Measurements from ENCODE around the gene GJD2. TPM values are rescaled to one million over a fixed set of nuclear protein-coding genes. Genes with fewer than 3 reads are reported as not detected.

The GJD2 gene
- total and polyA plus RNA-seq, 2 donors (not counting 1 experiment from before 2014, with no cell fraction given): not detected

GRCh38 chr15:34701536-34701935, 53.3 kb downstream of the GJD2 start:
- 81% methylated on average over 2 of the region's 2 CpGs for WGBS (ENCODE audit: insufficient coverage)
- Histone ChIP-seq H3K9ac (ENCODE audit: low read length) (no peak overlapping the region), H3K36me3 (replicated peaks in 1 of 2; ENCODE audit: control extremely low read depth in 1 of 2, control insufficient read depth in 1 of 2, extremely low read depth in 1 of 2, insufficient read depth in 2 of 2, low read length in 1 of 2) (no peaks in the 10 kb centered on the region), H2AFZ (ENCODE audit: insufficient read depth, low read depth, low read length, poor library complexity, severe bottlenecking) (no peak overlapping the region), H3K27ac (ENCODE audit: low read length in 2 of 2) (no peak overlapping the region), H3K27me3 (replicated peaks in 1 of 4; ENCODE audit: control extremely low read depth in 1 of 4, control insufficient read depth in 3 of 4, insufficient read depth in 4 of 4, low read length in 3 of 4) (peaks cover 0 to 5% (median 0%) of the 10 kb centered on the region in 4 experiments), H3K79me2 (ENCODE audit: control insufficient read depth, insufficient read depth, low read length) (no peaks in the 10 kb centered on the region), H4K20me1 (ENCODE audit: control insufficient read depth, insufficient read depth, low read length, poor library complexity, severe bottlenecking) (no peaks in the 10 kb centered on the region), H3K4me1 (ENCODE audit: control insufficient read depth in 2 of 2, insufficient read depth in 2 of 2, low read length in 2 of 2) (no peaks in the 10 kb centered on the region), H3K9me3 (ENCODE audit: control extremely low read depth in 1 of 3, control insufficient read depth in 2 of 3, insufficient read depth in 1 of 3, low read length in 2 of 3) (no peaks in the 10 kb centered on the region), H3K4me3 (ENCODE audit: control extremely low read depth in 1 of 5, extremely low read depth in 1 of 5, insufficient read depth in 1 of 5, low read depth in 2 of 5, low read length in 4 of 5) (no peak overlapping the region), H3K4me2 (replicated peaks; ENCODE audit: low read depth, low read length, poor library complexity, severe bottlenecking) (no peak overlapping the region)
- H3K27ac Mint-ChIP-seq: no peak overlapping the region
- no peaks in the 10 kb centered on the region for H3K9me3 Mint-ChIP-seq (ENCODE audit: insufficient read depth)
- H3K27me3 Mint-ChIP-seq: peaks cover 33% of the 10 kb centered on the region
- intact Hi-C loops (cut with micrococcal nuclease): no loop called here
- ChIA-PET CTCF (no interaction called here), POLR2A (no interaction called here)
- ATAC-seq (ENCODE audit: low read depth) (no peak), DNase-seq (no peak)
- H3K4me1 Mint-ChIP-seq: no peaks in the 10 kb centered on the region
- TF ChIP-seq EZH2 (IDR thresholded peaks at IDR 0.05; ENCODE audit: borderline replicate concordance, insufficient read depth, low read depth, low read length, poor library complexity, severe bottlenecking) (no peak), CTCF (IDR thresholded peaks at IDR 0.05) (no peak)
- no peak overlapping the region for H3K4me3 Mint-ChIP-seq

Other genes starting within 250 kb of the GJD2 start
- gene GOLGA8B, start 171.3 kb downstream of the GJD2 start, total RNA-seq: 75.5 and 77.1 TPM in 2 replicates
- gene GOLGA8B, start 171.3 kb downstream of the GJD2 start, polyA plus RNA-seq: 200 and 426 TPM in 2 replicates
- gene ACTC1, start 40.6 kb upstream of the GJD2 start, total RNA-seq: not detected in 2 replicates
- gene ACTC1, start 40.6 kb upstream of the GJD2 start, polyA plus RNA-seq: not detected in 2 replicates
- 41.7 and 46.6 TPM in 2 replicates for gene AQR, start 214.7 kb upstream of the GJD2 start, total RNA-seq
- gene AQR, start 214.7 kb upstream of the GJD2 start, polyA plus RNA-seq: 24.2 and 26.4 TPM in 2 replicates
- gene ZNF770, start 233.3 kb upstream of the GJD2 start, total RNA-seq: 45.8 and 49.3 TPM in 2 replicates
- gene ZNF770, start 233.3 kb upstream of the GJD2 start, polyA plus RNA-seq: 10.1 and 13.1 TPM in 2 replicates